GM21528 (cell line): ENCODE results near the gene KNDC1.
"Not testable (repeated sequence)": the region's sequence is repeated elsewhere in the genome, so short reads cannot be mapped to it uniquely, and the experiment has no call there.

Experiments
- ATAC-seq: cut with Tn5 transposase; IDR thresholded peaks from one replicate; pipeline ENCODE4 v1.9.1; 2021; ENCODE audit warnings: mild to moderate bottlenecking, moderate library complexity; ENCODE audit not compliant: unreplicated experiment, low FRiP score

The KNDC1 gene

GRCh38 chr10:133174689-133175263 is 14.8 kb downstream of the KNDC1 start:
- ATAC-seq, result no peak

DNA sequence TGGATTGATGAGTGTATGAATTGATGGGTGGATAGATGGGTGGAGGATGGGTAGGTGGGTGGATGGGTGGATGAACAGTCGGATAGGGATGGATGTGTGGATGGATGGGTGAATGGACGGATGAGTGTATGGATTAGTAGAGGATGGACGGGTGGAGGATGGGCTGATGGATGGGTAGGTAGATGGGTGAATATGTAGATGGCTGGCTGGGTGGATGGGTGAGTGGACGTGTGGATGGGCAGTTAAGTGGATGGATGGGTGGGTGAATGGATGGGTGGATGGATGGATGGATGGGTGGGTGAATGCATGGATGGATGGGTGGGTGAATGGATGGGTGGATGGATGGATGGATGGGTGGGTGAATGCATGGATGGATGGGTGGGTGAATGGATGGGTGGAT is 15.6 kb downstream of the KNDC1 start:
- ATAC-seq, result not testable (repeated sequence)

GRCh38 chr10:133176546-133176945 is 16.5 kb downstream of the KNDC1 start:
- no peak for ATAC-seq

DNA sequence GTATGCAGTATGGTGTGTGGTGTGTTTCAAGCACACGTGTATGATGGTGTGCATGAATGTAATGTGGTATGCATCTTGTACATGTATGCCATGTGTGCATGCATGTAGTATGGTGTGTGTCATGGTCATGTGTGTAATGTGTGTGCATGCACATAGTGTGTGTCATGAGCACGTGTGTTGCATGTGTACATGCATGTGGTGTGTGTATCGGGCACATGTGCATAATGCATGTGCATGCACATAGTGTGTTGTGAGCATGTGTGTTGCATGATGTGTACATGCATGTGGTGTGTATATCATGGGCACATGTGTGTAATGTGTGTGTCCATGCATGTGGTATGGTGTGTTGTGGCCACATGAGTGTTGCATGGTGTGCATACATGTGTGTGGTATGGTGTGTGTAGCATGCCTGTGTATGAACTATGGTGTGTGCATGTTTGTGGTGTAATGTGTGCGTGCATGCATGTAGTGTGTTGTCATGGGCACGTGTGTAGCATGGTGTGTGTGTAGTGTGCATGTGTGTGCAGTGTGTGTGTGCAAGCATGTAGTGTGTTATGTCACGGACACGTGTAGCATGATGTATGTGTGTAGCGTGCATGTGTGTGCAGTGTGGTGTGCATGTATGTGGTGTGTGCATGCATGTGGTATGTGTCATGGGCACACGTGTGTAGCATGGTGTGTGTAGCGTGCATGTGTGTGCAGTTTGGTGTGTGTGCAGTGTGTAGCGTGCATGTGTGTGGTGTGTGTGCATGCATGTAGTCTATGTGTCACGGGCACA is 17.6 kb downstream of the KNDC1 start:
- no peak for ATAC-seq

DNA sequence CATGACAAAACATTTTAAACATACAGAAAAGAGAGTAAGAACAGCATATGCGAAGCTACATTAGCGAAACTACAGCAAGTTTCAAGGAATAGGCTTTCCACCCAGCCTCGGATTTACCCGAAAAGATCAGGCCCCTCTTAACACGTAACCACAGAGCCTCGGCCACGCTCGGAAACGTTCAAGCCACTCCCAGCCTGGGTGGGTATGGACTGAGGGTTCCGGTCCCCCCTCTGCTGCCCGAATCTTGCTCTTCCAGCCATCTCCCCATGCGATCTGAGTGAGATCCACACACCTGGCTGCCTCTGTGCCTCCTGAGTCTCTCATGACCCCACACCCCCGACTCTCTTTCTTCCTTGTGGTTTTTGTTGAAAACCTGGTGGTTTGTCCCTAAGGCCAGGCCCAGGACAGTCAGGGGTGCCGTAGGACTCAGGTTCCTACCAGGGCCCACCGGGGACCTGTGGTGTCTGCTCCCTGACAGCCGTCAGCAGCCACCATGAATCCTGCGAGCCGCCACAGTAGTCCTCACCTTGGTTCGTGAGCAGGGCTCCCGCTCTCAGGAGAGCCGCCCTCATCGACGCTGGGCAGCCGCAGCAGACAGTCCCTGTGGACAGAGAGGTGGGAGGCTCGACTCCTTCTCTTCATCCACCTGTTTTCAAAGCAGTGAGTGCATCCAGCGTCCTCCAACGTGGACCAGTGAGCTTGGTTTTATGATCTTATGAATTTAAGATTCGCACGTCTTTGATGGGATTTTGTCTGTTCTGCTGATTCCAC is 18.5 kb downstream of the KNDC1 start:
- no peak for ATAC-seq

GRCh38 chr10:133179128-133179520 is 19.1 kb downstream of the KNDC1 start:
- no peak for ATAC-seq

DNA sequence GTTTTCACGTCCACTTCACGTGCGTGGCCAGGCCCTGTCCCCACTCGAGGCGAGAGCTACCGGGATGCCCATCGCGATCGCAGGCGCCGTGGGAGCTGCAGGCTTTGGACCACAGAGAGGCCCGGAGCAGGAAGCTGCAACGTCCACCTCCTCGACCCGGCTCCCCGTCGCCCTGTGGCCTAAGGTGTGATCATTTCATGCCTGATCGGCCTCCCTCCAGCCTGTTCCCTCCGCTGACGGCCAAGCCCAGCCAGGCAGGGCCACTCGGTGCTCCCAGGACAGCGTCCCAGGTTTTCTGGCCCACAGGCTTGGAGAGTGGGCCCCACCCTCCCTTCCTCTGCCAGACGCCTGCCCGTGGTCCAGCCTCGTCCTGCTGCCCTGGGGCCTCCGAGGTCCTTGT is 19.6 kb downstream of the KNDC1 start:
- no peak for ATAC-seq

GRCh38 chr10:133180192-133180964 is 20.4 kb downstream of the KNDC1 start:
- no peak for ATAC-seq

DNA sequence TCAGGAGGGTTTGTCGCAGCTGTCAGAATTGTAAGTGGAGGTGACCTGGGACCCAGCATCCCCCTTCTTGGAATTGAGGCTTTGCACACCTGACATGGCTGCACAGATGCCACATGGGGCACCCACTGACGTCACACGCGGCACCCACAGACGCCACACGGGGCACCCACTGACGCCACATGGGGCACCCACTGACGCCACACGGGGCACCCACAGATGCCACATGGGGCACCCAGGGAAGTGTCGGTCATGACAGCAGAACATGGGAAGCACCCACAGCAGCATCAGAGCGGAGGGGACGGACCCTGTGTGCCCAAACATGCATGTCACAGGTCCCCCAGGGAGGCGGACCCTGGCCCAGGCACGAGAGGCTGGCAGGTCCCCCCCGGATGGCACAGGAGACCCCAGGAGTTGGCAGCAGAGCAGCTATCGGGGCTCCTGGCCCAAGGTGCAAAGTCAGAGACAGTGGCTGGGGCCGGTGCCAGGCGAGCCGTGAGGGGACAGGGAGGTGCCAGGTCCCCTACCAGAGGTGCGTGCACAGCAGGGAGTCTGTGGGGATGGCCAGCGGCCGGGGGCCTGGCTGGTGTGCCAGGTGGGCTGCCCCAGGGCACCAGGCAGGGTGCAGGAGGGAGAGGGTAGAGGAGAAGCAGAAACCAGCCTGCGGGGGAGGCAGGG is 21.1 kb downstream of the KNDC1 start:
- no peak for ATAC-seq

DNA sequence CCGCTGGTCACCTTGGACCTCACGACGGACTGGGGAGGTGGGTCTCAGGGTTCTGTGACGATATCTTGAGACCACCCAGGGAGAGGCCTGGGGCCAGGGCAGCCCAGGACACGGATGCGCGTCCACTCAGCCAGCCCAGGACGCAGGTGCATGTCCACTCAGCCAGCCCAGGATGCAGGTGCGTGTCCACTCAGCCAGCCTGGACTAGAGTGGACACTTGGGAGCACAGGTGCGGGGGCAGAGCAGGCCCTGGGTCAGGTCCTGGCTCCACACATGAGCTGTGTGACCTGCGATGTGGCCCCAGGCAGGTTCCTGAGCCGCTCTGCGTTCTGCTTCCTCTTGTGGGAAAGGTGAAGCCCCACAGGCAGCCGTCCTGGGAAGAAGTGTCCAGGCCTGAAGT is 22.2 kb downstream of the KNDC1 start:
- ATAC-seq, result no peak

- ATAC-seq, result no peak
Measured at GRCh38 chr10:133182791-133183645, 23.0 kb downstream of the KNDC1 start.

- no peak for ATAC-seq
Measured at GRCh38 chr10:133183646-133184378, 23.8 kb downstream of the KNDC1 start.

- ATAC-seq, result no peak
Measured at GRCh38 chr10:133184591-133185244, 24.7 kb downstream of the KNDC1 start.

- no peak for ATAC-seq
Measured at GRCh38 chr10:133185421-133185820, 25.4 kb downstream of the KNDC1 start.

DNA sequence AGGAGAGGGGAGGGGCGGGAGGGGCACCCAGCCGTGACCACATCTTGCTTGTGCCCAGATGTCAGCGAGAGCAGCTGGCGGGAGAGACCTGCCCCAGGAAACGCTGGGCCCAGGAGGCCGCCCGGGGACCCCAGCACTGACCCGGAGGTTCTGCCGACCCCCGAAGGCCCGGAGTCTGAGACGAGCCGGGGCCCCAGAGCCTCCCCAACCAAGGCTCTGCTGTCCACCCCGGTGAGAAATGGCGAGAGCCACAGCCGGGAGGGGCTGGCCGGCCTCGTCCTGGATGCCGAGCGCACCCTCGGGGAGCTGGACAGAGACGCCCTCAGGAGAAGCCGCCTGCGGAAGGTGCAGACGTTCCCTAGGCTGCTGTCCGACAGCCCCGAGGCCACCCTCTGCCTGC is 25.9 kb downstream of the KNDC1 start:
- no peak for ATAC-seq

GRCh38 chr10:133186416-133187090 is 26.5 kb downstream of the KNDC1 start:
- no peak for ATAC-seq

DNA sequence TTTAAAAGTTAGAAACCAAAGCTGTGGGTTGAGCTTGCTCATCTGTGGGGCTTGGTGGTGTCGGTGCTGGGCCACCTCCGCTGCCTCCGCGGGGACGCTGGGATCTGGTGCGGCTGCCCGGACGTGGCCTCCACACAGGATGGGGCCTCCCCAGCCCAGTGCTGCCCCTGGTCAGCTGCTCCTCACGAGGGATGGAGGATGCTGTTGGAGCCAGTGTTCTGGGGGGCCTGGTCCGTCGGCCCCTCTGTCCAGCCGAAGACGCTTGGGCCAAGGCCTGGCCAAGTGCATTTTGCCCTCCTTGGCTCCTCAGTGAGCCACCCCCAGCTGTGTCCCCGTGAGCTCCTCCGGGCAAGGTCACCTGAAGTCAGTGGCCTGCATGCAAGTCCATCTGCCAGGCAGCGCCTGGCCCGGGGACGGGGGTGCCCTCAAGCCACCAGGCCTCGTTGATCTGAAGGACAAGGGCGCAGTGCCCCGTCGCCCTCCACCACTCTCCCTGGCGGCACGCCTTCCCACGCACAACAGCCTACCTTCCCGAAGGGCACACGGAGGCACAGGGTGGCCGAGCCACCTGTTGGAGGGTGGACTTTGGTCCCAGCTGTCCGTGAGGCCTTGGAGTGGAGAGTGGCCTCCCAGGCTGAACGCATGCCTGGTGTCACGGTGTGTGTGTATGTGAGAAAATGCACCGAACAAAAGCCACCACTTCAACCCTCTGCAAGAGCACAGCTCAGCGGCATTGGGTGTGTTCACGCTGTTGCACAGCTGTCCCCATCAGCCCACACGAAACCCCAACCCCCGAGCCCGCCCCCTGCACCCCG is 27.3 kb downstream of the KNDC1 start:
- ATAC-seq, result no peak
